H1 (cell line): Measurements from ENCODE around the gene SPINT1. TPM values are rescaled to one million over a fixed set of nuclear protein-coding genes. Genes with fewer than 3 reads are reported as not detected.

Experiments
- BRCA1 ChIP-seq: IDR thresholded peaks from 2 replicates; pipeline ENCODE4 v1.6.1; 2012; ENCODE audit warnings: low read depth, low read length, improper control_type of control experiment
- NRF1 ChIP-seq: IDR thresholded peaks from 2 replicates; pipeline ENCODE4 v1.6.1; 2011; ENCODE audit warnings: mild to moderate bottlenecking, low read depth, low read length, improper control_type of control experiment
- PHF8 ChIP-seq: fragments of 200-600 bp; sonication (generic); conservative IDR thresholded peaks from 2 replicates; pipeline ENCODE4 v1.7.1; 2012; ENCODE audit warnings: low read depth, mild to moderate bottlenecking, inconsistent platforms, low read length, moderate library complexity
- RAD21 ChIP-seq, 2 experiments: IDR thresholded peaks in 1 of 2; conservative IDR thresholded peaks in 1 of 2; 2 replicates each; pipeline ENCODE4 v1.6.1; 2011; ENCODE audit warnings: low read depth in 2 of 2, low read length in 2 of 2, improper control_type of control experiment in 1 of 2, inconsistent platforms in 1 of 2, mild to moderate bottlenecking in 1 of 2, moderate library complexity in 1 of 2
- RNF2 ChIP-seq: fragments of 200-900, 300-1000 bp; sonication (generic); IDR thresholded peaks from 2 replicates; pipeline ENCODE4 v1.7.1; 2016; ENCODE audit warnings: borderline replicate concordance, low read depth, mild to moderate bottlenecking, antibody characterized with exemption, low read length; ENCODE audit not compliant: poor library complexity, severe bottlenecking; ENCODE audit errors: missing control alignments
- SIN3A ChIP-seq, 2 experiments: IDR thresholded peaks in 1 of 2; conservative IDR thresholded peaks in 1 of 2; 2 replicates each; pipeline ENCODE4 v1.6.1; 2011 to 2012; ENCODE audit warnings: low read length in 2 of 2, improper control_type of control experiment in 1 of 2, low read depth in 1 of 2, mild to moderate bottlenecking in 1 of 2
- SIRT6 ChIP-seq: IDR thresholded peaks from one replicate; pipeline ENCODE4 v1.7.1; 2012; ENCODE audit warnings: low read length, inconsistent platforms
- polyA plus RNA-seq, 7 experiments: library from polyadenylated mRNA; depleted of rRNA in 3 of 7; stranded (reverse) in 5 of 7; unstranded in 2 of 7; fragments of >200 nt in 5 of 7; fragments of 200-250 nt in 2 of 7; gene quantifications; 1 replicate in 5 of 7; 2 replicates in 1 of 7; 4 replicates in 1 of 7; pipeline versions ENCODE4 v1.2.1 to v1.2.3, GENCODE V29; 2011 to 2013; ENCODE audit warnings: missing spikeins in 2 of 7, mixed read lengths in 2 of 7
- total RNA-seq: library from RNA; stranded (reverse); fragmentation: NEBNext Ultra II Directional; extraction: Animal tissue kit (Norgen Biotek cat#: 25700); gene quantifications from 2 replicates; pipeline ENCODE4 v1.2.1, GENCODE V29; 2021
- TF ChIP-seq, protein P1 (sequence below): fragments of 300-600 bp; sonication (generic); IDR thresholded peaks from 2 replicates; pipeline ENCODE4 v1.7.1; 2012; ENCODE audit warnings: low read length, moderate library complexity, mild to moderate bottlenecking, inconsistent platforms; ENCODE audit not compliant: insufficient replicate concordance

The SPINT1 gene
- total and polyA plus RNA-seq, 2 of the 8 experiments (the other 6 are each of a cell fraction or from before 2014, with no cell fraction given), result 117 to 155 TPM

GRCh38 chr15:40906091-40906990, 62.5 kb downstream of the SPINT1 start (continued):
- TF ChIP-seq, protein P1, sequence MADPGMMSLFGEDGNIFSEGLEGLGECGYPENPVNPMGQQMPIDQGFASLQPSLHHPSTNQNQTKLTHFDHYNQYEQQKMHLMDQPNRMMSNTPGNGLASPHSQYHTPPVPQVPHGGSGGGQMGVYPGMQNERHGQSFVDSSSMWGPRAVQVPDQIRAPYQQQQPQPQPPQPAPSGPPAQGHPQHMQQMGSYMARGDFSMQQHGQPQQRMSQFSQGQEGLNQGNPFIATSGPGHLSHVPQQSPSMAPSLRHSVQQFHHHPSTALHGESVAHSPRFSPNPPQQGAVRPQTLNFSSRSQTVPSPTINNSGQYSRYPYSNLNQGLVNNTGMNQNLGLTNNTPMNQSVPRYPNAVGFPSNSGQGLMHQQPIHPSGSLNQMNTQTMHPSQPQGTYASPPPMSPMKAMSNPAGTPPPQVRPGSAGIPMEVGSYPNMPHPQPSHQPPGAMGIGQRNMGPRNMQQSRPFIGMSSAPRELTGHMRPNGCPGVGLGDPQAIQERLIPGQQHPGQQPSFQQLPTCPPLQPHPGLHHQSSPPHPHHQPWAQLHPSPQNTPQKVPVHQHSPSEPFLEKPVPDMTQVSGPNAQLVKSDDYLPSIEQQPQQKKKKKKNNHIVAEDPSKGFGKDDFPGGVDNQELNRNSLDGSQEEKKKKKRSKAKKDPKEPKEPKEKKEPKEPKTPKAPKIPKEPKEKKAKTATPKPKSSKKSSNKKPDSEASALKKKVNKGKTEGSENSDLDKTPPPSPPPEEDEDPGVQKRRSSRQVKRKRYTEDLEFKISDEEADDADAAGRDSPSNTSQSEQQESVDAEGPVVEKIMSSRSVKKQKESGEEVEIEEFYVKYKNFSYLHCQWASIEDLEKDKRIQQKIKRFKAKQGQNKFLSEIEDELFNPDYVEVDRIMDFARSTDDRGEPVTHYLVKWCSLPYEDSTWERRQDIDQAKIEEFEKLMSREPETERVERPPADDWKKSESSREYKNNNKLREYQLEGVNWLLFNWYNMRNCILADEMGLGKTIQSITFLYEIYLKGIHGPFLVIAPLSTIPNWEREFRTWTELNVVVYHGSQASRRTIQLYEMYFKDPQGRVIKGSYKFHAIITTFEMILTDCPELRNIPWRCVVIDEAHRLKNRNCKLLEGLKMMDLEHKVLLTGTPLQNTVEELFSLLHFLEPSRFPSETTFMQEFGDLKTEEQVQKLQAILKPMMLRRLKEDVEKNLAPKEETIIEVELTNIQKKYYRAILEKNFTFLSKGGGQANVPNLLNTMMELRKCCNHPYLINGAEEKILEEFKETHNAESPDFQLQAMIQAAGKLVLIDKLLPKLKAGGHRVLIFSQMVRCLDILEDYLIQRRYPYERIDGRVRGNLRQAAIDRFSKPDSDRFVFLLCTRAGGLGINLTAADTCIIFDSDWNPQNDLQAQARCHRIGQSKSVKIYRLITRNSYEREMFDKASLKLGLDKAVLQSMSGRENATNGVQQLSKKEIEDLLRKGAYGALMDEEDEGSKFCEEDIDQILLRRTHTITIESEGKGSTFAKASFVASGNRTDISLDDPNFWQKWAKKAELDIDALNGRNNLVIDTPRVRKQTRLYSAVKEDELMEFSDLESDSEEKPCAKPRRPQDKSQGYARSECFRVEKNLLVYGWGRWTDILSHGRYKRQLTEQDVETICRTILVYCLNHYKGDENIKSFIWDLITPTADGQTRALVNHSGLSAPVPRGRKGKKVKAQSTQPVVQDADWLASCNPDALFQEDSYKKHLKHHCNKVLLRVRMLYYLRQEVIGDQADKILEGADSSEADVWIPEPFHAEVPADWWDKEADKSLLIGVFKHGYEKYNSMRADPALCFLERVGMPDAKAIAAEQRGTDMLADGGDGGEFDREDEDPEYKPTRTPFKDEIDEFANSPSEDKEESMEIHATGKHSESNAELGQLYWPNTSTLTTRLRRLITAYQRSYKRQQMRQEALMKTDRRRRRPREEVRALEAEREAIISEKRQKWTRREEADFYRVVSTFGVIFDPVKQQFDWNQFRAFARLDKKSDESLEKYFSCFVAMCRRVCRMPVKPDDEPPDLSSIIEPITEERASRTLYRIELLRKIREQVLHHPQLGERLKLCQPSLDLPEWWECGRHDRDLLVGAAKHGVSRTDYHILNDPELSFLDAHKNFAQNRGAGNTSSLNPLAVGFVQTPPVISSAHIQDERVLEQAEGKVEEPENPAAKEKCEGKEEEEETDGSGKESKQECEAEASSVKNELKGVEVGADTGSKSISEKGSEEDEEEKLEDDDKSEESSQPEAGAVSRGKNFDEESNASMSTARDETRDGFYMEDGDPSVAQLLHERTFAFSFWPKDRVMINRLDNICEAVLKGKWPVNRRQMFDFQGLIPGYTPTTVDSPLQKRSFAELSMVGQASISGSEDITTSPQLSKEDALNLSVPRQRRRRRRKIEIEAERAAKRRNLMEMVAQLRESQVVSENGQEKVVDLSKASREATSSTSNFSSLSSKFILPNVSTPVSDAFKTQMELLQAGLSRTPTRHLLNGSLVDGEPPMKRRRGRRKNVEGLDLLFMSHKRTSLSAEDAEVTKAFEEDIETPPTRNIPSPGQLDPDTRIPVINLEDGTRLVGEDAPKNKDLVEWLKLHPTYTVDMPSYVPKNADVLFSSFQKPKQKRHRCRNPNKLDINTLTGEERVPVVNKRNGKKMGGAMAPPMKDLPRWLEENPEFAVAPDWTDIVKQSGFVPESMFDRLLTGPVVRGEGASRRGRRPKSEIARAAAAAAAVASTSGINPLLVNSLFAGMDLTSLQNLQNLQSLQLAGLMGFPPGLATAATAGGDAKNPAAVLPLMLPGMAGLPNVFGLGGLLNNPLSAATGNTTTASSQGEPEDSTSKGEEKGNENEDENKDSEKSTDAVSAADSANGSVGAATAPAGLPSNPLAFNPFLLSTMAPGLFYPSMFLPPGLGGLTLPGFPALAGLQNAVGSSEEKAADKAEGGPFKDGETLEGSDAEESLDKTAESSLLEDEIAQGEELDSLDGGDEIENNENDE, result no peak
- TF ChIP-seq SIN3A (conservative IDR thresholded peaks at IDR 0.05 in 1 of 2, IDR thresholded peaks at IDR 0.05 in 1 of 2; ENCODE audit: low read depth in 1 of 2, low read length in 2 of 2) (peak; percentile 51 to 83; a peak in 2 of 4 replicates), BRCA1 (no peak), PHF8 (no peak), RNF2 (no peak), RAD21 (IDR thresholded peaks at IDR 0.05 in 1 of 2, conservative IDR thresholded peaks at IDR 0.05 in 1 of 2; ENCODE audit: low read depth in 2 of 2, low read length in 2 of 2) (peak; percentile 80 to 87), SIRT6 (no peak), NRF1 (no peak)
